ENCODE data around the gene SHISA4. TPM values are rescaled to one million over a fixed set of nuclear protein-coding genes. Genes with fewer than 3 reads are reported as not detected.

The SHISA4 gene
- total RNA-seq, 1 donor from 2014 or later: 10.1 TPM

DNA sequence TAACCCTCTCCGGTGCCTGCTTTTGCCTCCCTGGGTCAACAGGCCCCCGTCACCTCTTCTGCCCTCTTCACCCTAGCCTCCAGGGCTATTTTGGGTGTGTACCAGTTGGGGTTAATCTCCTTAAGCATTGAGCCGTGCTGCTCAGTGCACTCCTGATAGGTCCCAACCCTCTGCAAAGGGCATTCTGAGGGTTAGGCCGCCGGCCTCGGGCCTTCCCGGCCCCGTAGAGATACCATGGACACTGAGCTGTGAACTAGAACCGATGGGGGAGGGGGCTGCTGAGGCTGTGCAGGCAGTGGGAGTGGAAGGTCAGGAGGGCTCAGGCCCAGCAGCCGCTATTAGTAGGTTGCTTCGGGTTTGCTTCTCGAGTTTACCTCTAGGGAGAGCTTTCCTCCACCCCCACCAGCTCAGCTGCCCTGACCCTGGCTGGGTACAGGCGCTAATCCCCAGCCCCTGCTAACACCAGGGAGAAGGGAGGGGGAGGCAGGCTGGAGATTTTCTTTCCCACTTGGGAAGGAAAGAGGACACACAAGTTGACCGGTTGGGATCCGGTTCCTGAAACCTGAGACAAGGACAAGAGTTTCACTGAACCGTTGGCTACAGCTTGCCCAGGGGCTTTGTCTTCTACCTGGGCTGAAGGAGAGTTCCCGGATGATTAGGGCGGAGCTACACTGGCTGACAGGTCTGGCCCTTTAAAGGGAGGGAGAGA, 52.9 kb downstream of the SHISA4 start:
- no peak for FAIRE-seq
- H3K9ac ChIP-seq (ENCODE audit: low read length): no peak overlapping the region
- no peaks in the 10 kb centered on the region for H3K27me3 Mint-ChIP-seq (ENCODE audit: low read depth, unreplicated experiment)
- H3K4me3 Mint-ChIP-seq (ENCODE audit: unreplicated experiment): no peak overlapping the region
- H3K4me1 Mint-ChIP-seq (ENCODE audit: low read depth, unreplicated experiment): peaks cover 41% of the 10 kb centered on the region
- H3K4me3 ChIP-seq (ENCODE audit: insufficient read depth, low read depth, low read length): no peak overlapping the region
- H3K36me3 Mint-ChIP-seq (ENCODE audit: low read depth, unreplicated experiment): peaks cover 8% of the 10 kb centered on the region
- no peak for DNase-seq (ENCODE audit: low read depth)
- H4K20me1 ChIP-seq (ENCODE audit: insufficient read depth, low read length): no peaks in the 10 kb centered on the region
- H3K9me3 ChIP-seq (ENCODE audit: insufficient read depth, low read depth, low read length): no peaks in the 10 kb centered on the region
- H3K27me3 ChIP-seq (ENCODE audit: insufficient read depth, low read length): no peaks in the 10 kb centered on the region
- H3K4me1 ChIP-seq (ENCODE audit: insufficient read depth, low read length): peaks cover 15% of the 10 kb centered on the region
- no peak overlapping the region for H3K4me2 ChIP-seq (ENCODE audit: low read length)
- no peaks in the 10 kb centered on the region for H3K9me3 Mint-ChIP-seq (ENCODE audit: unreplicated experiment)
- no peak overlapping the region for H3K27ac Mint-ChIP-seq (ENCODE audit: unreplicated experiment)
- H3K27ac ChIP-seq (ENCODE audit: low read depth, low read length): no peak overlapping the region
- no peak for TF ChIP-seq EZH2 (IDR thresholded peaks at IDR 0.05; ENCODE audit: insufficient read depth, low read length)
- no peak for TF ChIP-seq CTCF (IDR thresholded peaks at IDR 0.05; ENCODE audit: insufficient read depth, low read depth, low read length)
- peak overlapping the region; percentile 27 for H2AFZ ChIP-seq (ENCODE audit: low read depth, low read length)
- no peaks in the 10 kb centered on the region for H3K36me3 ChIP-seq (ENCODE audit: insufficient read depth, low read length)
- no peaks in the 10 kb centered on the region for H3K79me2 ChIP-seq (ENCODE audit: insufficient read depth, low read length)

GRCh38 chr1:201942129-201942495, 53.4 kb downstream of the SHISA4 start:
- peaks cover 47% of the 10 kb centered on the region for H3K4me1 Mint-ChIP-seq (ENCODE audit: low read depth, unreplicated experiment)
- H3K36me3 Mint-ChIP-seq (ENCODE audit: low read depth, unreplicated experiment): peaks cover 8% of the 10 kb centered on the region
- no peaks in the 10 kb centered on the region for H3K27me3 ChIP-seq (ENCODE audit: insufficient read depth, low read length)
- no peaks in the 10 kb centered on the region for H3K9me3 ChIP-seq (ENCODE audit: insufficient read depth, low read depth, low read length)
- TF ChIP-seq EZH2 (IDR thresholded peaks at IDR 0.05; ENCODE audit: insufficient read depth, low read length) (no peak), CTCF (IDR thresholded peaks at IDR 0.05; ENCODE audit: insufficient read depth, low read depth, low read length) (no peak)
- no peak overlapping the region for H3K4me3 ChIP-seq (ENCODE audit: insufficient read depth, low read depth, low read length)
- H3K4me1 ChIP-seq (ENCODE audit: insufficient read depth, low read length): peaks cover 20% of the 10 kb centered on the region
- no peaks in the 10 kb centered on the region for H3K9me3 Mint-ChIP-seq (ENCODE audit: unreplicated experiment)
- H3K27ac Mint-ChIP-seq (ENCODE audit: unreplicated experiment): no peak overlapping the region
- H3K27ac ChIP-seq (ENCODE audit: low read depth, low read length): no peak overlapping the region
- no peaks in the 10 kb centered on the region for H3K79me2 ChIP-seq (ENCODE audit: insufficient read depth, low read length)
- no peak overlapping the region for H2AFZ ChIP-seq (ENCODE audit: low read depth, low read length)
- H3K9ac ChIP-seq (ENCODE audit: low read length): no peak overlapping the region
- H4K20me1 ChIP-seq (ENCODE audit: insufficient read depth, low read length): no peaks in the 10 kb centered on the region
- no peak for DNase-seq (ENCODE audit: low read depth)
- H3K36me3 ChIP-seq (ENCODE audit: insufficient read depth, low read length): no peaks in the 10 kb centered on the region
- FAIRE-seq: no peak
- H3K27me3 Mint-ChIP-seq (ENCODE audit: low read depth, unreplicated experiment): no peaks in the 10 kb centered on the region
- no peak overlapping the region for H3K4me2 ChIP-seq (ENCODE audit: low read length)
- peak overlapping the region; percentile 54 for H3K4me3 Mint-ChIP-seq (ENCODE audit: unreplicated experiment)

Small RNA genes within 50 kb of the gene (microRNA-seq; reads per million reads assigned to microRNA genes)
- 0.82 reads per million for gene MIR6739

Other genes starting within 250 kb of the SHISA4 start
- gene IPO9, start 59.7 kb upstream of the SHISA4 start, total RNA-seq: 47.9 and 50.2 TPM in 2 replicates
- gene LMOD1, start 57.6 kb downstream of the SHISA4 start, total RNA-seq: 13.2 and 14.9 TPM in 2 replicates
- gene TIMM17A, start 66.6 kb downstream of the SHISA4 start, total RNA-seq: 130 and 139 TPM in 2 replicates
- gene RNPEP, start 93.8 kb downstream of the SHISA4 start, total RNA-seq: 65.8 and 68.9 TPM in 2 replicates
- gene ELF3, start 121.7 kb downstream of the SHISA4 start, total RNA-seq: 2.5 and 2.9 TPM in 2 replicates
- not detected in 2 replicates for gene GPR37L1, start 234.0 kb downstream of the SHISA4 start, total RNA-seq